OCI-LY7 (cell line): ENCODE data around the gene C15orf39. TPM values are rescaled to one million over a fixed set of nuclear protein-coding genes. Genes with fewer than 3 reads are reported as not detected.

Source experiments
- BruUV-seq: library from RNA; stranded (reverse); fragments of 400-500 nt; replicated peaks from 2 replicates; lab custom pipeline; 2021; lab: Mats Ljungman, UMichigan
- CTCF ChIA-PET: fragments of 300-600 bp; sonication (Branson Sonifier 250); formaldehyde crosslinking; loops from one replicate; lab custom pipeline; 2022; ENCODE audit warnings: antibody characterized with exemption; ENCODE audit not compliant: unreplicated experiment; lab: Charles Lee
- POLR2A ChIA-PET: fragments of 300-600 bp; sonication (Branson Sonifier 250); formaldehyde crosslinking; loops from one replicate; lab custom pipeline; 2022; ENCODE audit warnings: antibody characterized with exemption; lab: Charles Lee
- DNase-seq: peaks from one replicate; pipeline ENCODE4 v3.0.0-alpha.2; 2015; ENCODE audit warnings: low spot score
- H2AFZ ChIP-seq: fragments of 200-600 bp; sonication (generic), shearing (Covaris generic); 2 replicates; pipeline ENCODE4 v1.6.1; 2014; ENCODE audit warnings: mild to moderate bottlenecking, antibody characterized with exemption, low read length, moderate library complexity
- H3K27ac ChIP-seq: fragments of 200-600 bp; sonication (generic); 2 replicates; pipeline ENCODE4 v1.5.1; 2014; ENCODE audit warnings: mixed run types, low read depth, mild to moderate bottlenecking, moderate library complexity, low read length, inconsistent platforms; ENCODE audit not compliant: poor library complexity, severe bottlenecking
- H3K36me3 ChIP-seq: fragments of 200-600 bp; sonication (generic); 2 replicates; pipeline ENCODE4 v1.6.1; 2014; ENCODE audit warnings: mild to moderate bottlenecking, antibody characterized with exemption, low read length, moderate library complexity, mixed read lengths; ENCODE audit not compliant: insufficient read depth
- H3K4me1 ChIP-seq: fragments of 200-600 bp; sonication (generic); 2 replicates; pipeline ENCODE4 v1.5.1; 2014; ENCODE audit warnings: mild to moderate bottlenecking, low read length; ENCODE audit not compliant: insufficient read depth, poor library complexity, severe bottlenecking
- H3K4me2 ChIP-seq: fragments of 200-600 bp; sonication (generic); 2 replicates; pipeline ENCODE4 v1.6.1; 2014; ENCODE audit warnings: mild to moderate bottlenecking, low read length
- H3K4me3 ChIP-seq: fragments of 200-600 bp; sonication (generic); 2 replicates; pipeline ENCODE4 v1.5.1; 2014; ENCODE audit warnings: mild to moderate bottlenecking, low read depth, low read length; ENCODE audit not compliant: poor library complexity, severe bottlenecking
- H3K79me2 ChIP-seq: fragments of 200-600 bp; sonication (generic); 2 replicates; pipeline ENCODE4 v1.6.1; 2016; ENCODE audit warnings: low read depth, mild to moderate bottlenecking, low read length, moderate library complexity, mixed read lengths; ENCODE audit not compliant: insufficient read depth
- H3K9me2 ChIP-seq: fragments of 200-600 bp; sonication (generic); 2 replicates; pipeline ENCODE4 v1.6.1; 2016; ENCODE audit warnings: mild to moderate bottlenecking, low read length, mixed read lengths; ENCODE audit not compliant: insufficient read depth
- H3K9me3 ChIP-seq: fragments of 200-600 bp; sonication (generic); 2 replicates; pipeline ENCODE4 v1.6.1; 2014; ENCODE audit warnings: mild to moderate bottlenecking, mixed run types, low read length, mixed read lengths
- H4K20me1 ChIP-seq: fragments of 200-600 bp; sonication (generic); 2 replicates; pipeline ENCODE4 v1.6.1; 2014; ENCODE audit warnings: mild to moderate bottlenecking, antibody characterized with exemption, low read length, moderate library complexity, mixed read lengths; ENCODE audit not compliant: insufficient read depth
- CTCF ChIP-seq: fragments of 200-600 bp; sonication (generic); conservative IDR thresholded peaks from 2 replicates; pipeline ENCODE4 v1.5.1; 2014; ENCODE audit warnings: mild to moderate bottlenecking, antibody characterized with exemption, low read length, moderate library complexity, mixed read lengths
- EZH2phosphoT487 ChIP-seq: fragments of 200-600 bp; sonication (generic); IDR thresholded peaks from 2 replicates; pipeline ENCODE4 v1.6.1; 2018; ENCODE audit warnings: low read depth, borderline replicate concordance, mild to moderate bottlenecking, mixed run types, antibody characterized with exemption, low read length, moderate library complexity, mixed read lengths
- intact Hi-C: fragments of 100-400 bp; cut with micrococcal nuclease; formaldehyde crosslinking; loops from one replicate; pipeline ENCODE4 v1.10.0; 2022; ENCODE audit not compliant: unreplicated experiment
- total RNA-seq, 2 experiments: library from RNA; depleted of rRNA in 1 of 2; stranded (reverse); fragments of >200 nt in 1 of 2; shearing (Covaris generic) in 1 of 2; gene quantifications; 2 replicates each; pipeline ENCODE4 v1.2.3, GENCODE V29; 2014 to 2022

C15orf39 gene
- total RNA-seq, 2 experiments from 2014 or later = 26.5 to 50.2 TPM

DNA sequence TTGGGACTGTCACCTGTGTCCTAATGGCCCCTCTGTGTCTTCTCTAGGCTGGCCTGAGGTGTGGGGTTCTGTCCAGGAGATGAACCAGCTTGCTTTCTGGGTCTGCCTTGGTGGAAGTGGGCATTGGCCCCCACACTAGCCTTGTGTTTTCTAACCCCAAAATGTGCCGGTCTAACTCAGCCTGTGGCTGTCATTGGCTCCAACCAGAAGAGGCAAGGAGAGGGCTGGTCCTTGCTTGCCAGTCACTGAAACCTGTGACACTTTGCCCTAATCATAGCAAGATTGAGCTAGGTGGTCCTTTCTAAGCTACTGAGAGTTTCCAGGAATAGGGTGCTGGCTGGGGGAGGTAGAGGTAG, 2.2 kb downstream of the C15orf39 start:
- Histone ChIP-seq H3K4me3 (peak overlapping the region; percentile 88), H3K27ac (peak overlapping the region; percentile 76), H3K36me3 (peaks cover 53% of the 10 kb centered on the region), H3K4me2 (peak overlapping the region; percentile 95), H3K9me3 (no peaks in the 10 kb centered on the region), H2AFZ (no peak overlapping the region), H3K79me2 (peaks cover 76% of the 10 kb centered on the region), H3K9me2 (no peaks in the 10 kb centered on the region), H3K4me1 (peaks cover 46% of the 10 kb centered on the region), H4K20me1 (peaks cover 37% of the 10 kb centered on the region)
- peak; percentile 24 for DNase-seq
- no peak for TF ChIP-seq EZH2phosphoT487
- TF ChIP-seq CTCF = no peak
- intact Hi-C loops = loop anchor here (1.0 to 5.0 kb wide), 4 partner anchors 175 to 422 kb away; partner anchors contain the start of genes CSK, RPP25 and SIN3A
- BruUV-seq = no TSS peak
- POLR2A ChIA-PET = interaction anchor here (2.0 kb wide), 1 partner anchor 161 kb away, joined by 14 read pairs; no protein-coding TSS in a partner anchor
- CTCF ChIA-PET = interaction anchor here (1.2 to 1.3 kb wide), 2 partner anchors 161 to 172 kb away, joined by 3 to 5 read pairs; no protein-coding TSS in a partner anchor

GRCh38 chr15:75204340-75205063, 2.8 kb downstream of the C15orf39 start:
- Histone ChIP-seq H3K4me1 (peaks cover 40% of the 10 kb centered on the region), H3K9me3 (no peaks in the 10 kb centered on the region), H3K27ac (peak overlapping the region; percentile 76), H4K20me1 (peaks cover 37% of the 10 kb centered on the region), H3K4me3 (peak overlapping the region; percentile 88), H3K79me2 (peaks cover 82% of the 10 kb centered on the region), H3K4me2 (peak overlapping the region; percentile 95), H3K9me2 (no peaks in the 10 kb centered on the region), H2AFZ (no peak overlapping the region), H3K36me3 (peaks cover 59% of the 10 kb centered on the region)
- POLR2A ChIA-PET = interaction anchor here (2.0 kb wide), 1 partner anchor 162 kb away, joined by 14 read pairs; no protein-coding TSS in a partner anchor
- BruUV-seq = no TSS peak
- DNase-seq = peak; percentile 90
- intact Hi-C loops = loop anchor here (1.0 to 5.0 kb wide), 4 partner anchors 175 to 422 kb away; partner anchors contain the start of genes CSK, RPP25 and SIN3A
- TF ChIP-seq EZH2phosphoT487 (no peak), CTCF (peak; percentile 88)
- CTCF ChIA-PET = interaction anchor here (1.2 to 1.3 kb wide), 2 partner anchors 161 to 173 kb away, joined by 3 to 5 read pairs; no protein-coding TSS in a partner anchor

GRCh38 chr15:75205064-75205395, 3.3 kb downstream of the C15orf39 start:
- POLR2A ChIA-PET = no interaction called here
- H3K4me2 ChIP-seq = peak overlapping the region; percentile 95

More at GRCh38 chr15:75205064-75205395, 3.3 kb downstream of the C15orf39 start:
- Histone ChIP-seq H3K36me3 (peaks cover 64% of the 10 kb centered on the region), H3K4me1 (peaks cover 34% of the 10 kb centered on the region), H4K20me1 (peaks cover 37% of the 10 kb centered on the region), H3K9me3 (no peaks in the 10 kb centered on the region), H3K4me3 (no peak overlapping the region), H3K27ac (no peak overlapping the region), H3K79me2 (peaks cover 87% of the 10 kb centered on the region), H2AFZ (no peak overlapping the region), H3K9me2 (no peaks in the 10 kb centered on the region)
- TF ChIP-seq EZH2phosphoT487 = no peak
- peak; percentile 56; the same call in 1 of the 2 replicates for TF ChIP-seq CTCF
- CTCF ChIA-PET = no interaction called here
- DNase-seq = no peak
- intact Hi-C loops = no loop called here
- BruUV-seq = no TSS peak
